ENCODE data around the gene TIPIN. TPM values are rescaled to one million over a fixed set of nuclear protein-coding genes. Genes with fewer than 3 reads are reported as not detected.

The TIPIN gene, protein sequence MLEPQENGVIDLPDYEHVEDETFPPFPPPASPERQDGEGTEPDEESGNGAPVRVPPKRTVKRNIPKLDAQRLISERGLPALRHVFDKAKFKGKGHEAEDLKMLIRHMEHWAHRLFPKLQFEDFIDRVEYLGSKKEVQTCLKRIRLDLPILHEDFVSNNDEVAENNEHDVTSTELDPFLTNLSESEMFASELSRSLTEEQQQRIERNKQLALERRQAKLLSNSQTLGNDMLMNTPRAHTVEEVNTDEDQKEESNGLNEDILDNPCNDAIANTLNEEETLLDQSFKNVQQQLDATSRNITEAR
- total RNA-seq: 11.1 and 15.6 TPM in 2 replicates

DNA sequence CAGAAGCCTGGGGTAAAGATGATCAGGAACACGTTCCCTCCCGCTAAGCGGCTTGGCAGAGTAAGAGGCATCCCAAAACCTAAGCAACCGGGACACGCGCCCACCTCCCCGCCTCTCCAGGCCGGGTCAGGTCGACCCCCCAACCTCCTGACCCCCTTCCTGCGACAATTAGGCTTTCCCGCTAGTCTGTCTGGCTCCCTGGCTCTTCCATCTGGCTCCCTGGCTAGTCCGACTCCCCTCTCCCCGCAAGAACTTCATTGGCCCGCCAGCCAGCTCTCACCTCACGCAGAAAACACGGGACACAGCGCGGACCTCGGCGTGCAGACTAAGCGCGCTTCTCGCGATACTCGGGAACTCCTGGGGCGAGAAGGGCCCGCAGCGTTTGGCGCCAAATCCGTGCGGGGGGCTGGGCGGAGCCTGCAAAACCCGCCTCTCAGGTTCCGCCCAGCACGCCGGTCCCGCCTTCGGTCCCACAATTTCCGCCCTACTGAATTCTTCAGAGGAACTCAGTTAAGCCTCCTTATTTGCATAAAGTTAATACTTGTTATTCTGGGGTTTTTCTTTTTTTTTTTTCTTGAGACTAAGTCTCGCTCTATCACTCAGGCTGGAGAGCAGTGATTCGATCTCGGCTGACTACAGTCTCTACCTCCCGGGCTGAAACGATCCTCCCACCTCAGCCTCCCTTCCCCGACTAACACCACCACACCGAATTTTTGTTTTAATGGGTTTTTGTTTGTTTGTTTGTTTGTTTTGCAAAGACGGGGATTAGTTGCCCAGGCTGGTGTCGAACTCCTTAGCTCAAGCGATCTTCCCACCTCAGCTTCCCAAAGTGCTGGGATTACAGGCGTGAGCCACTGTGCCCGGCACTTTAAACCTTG lies at the start of gene TIPIN:
TIPIN (minus strand) TSS at position 327 of the 878 bp plus-strand sequence. CDS start 3,738 bp downstream, outside the sequence.

DNA sequence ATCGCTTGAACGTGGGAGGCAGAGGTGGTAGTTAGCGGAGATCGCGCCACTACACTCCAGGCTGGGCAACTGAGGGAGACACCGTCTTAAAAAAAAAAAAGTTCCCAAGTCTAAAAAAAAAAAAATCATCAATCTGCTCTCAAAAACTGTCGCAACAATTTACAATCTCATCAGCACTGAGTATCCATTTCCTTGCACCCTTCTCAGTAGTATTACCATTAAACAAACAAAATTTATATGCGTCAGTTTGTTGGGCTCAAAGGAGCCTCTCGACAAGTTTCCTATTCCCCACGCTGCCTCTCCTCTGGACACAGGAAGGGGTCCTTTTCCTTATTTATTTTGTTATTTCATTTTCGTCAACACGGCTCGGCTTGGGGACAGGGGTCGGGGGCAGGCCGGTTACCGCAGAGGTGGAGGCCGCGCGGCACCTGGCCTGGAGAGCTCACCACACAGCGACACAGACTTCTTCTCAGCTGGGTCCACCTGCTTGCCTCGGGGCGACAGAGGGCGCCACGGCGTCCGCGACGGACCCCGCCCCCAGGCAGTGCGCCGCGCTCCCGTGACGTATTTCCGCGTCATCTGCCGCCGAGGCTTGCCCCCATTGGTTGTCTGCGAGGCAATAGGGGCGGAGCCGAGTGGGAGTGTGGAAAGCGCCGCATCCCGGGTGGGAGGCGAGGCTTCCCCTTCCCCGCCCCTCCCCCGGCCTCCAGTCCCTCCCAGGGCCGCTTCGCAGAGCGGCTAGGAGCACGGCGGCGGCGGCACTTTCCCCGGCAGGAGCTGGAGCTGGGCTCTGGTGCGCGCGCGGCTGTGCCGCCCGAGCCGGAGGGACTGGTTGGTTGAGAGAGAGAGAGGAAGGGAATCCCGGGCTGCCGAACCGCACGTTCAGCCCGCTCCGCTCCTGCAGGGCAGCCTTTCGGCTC lies 30.0 kb upstream of the TIPIN start, which contains the start of gene MAP2K1:
MAP2K1 (plus strand) TSS at position 709 of the 920 bp plus-strand sequence. CDS start 436 bp downstream, outside the sequence.

DNA sequence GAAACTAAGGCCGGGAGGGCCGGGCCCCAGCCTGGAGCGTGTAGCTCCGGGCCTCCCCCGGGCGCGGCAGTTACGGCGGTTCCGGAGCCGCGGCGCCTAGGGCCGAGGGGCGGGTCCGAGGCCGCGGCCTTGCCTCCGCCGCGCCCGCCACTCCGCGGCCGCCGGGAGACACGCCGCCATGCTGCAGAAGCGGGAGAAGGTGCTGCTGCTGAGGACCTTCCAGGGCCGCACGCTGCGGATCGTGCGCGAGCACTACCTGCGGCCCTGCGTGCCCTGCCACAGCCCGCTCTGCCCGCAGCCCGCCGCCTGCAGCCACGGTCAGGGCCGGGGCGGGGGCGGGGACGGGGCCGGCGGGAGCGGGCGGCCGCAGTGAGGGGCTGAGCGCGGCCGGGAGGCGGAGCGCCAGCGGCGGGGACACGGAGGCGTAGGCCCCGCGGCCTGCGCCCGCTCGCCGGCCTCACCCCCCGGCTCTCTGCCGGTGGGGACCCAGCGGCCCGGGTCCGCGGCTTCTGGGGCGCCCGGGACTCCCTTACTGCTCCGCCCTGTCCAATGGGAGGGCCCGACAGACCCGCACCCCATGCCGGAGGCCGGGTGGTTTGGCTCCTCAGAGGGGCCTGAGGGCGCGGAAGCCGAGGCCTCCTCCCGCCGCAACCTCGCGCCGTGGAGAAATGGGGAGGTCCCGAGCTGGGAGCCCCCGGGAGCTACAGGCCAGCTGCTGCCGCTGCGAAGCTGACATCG lies 62.9 kb downstream of the TIPIN start, which contains the start of gene DIS3L:
DIS3L (plus strand) TSS at position 150 of the 738 bp plus-strand sequence; CDS start at position 179, 29 bp downstream.

Other genes with a start within 250 kb of the TIPIN start
- gene MEGF11, start 102.9 kb downstream of the TIPIN start, total RNA-seq: under 0.01 TPM in 1 of 2 replicates, not detected in the other
- 11.4 and 16.1 TPM in 2 replicates for gene DIS3L, start 63.1 kb downstream of the TIPIN start, total RNA-seq
- gene MAP2K1, start 30.2 kb upstream of the TIPIN start, total RNA-seq: 30.4 and 30.8 TPM in 2 replicates
- gene SNAPC5, start 141.1 kb upstream of the TIPIN start, total RNA-seq: 29.3 and 37.0 TPM in 2 replicates
- 6,359 and 6,740 TPM in 2 replicates for gene RPL4, start 148.2 kb upstream of the TIPIN start, total RNA-seq
- gene ZWILCH, start 148.6 kb upstream of the TIPIN start, total RNA-seq: 22.1 and 34.3 TPM in 2 replicates
- gene LCTL, start 209.3 kb upstream of the TIPIN start, total RNA-seq: 0.74 and 1.5 TPM in 2 replicates